ENCODE measurements around the gene DNAJB1.

Gene DNAJB1

DNA sequence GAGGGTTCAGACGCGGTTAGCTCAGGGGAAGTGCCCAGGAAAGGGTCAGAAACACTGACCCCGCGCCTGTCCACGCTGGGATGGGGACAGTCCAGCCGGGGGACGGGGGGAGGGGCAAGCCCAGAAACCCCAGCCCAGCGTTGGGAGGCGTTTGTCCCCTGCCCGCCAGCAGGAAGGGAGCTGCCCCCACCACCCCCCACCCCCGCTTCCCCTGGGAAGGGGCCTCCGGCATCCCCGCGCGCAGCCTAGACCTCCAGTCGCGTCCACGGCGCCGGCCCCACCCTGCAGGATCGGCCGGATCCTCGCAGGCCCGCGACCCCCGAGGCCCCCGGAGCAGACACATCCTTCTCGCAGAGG lies 22.5 kb downstream of the DNAJB1 start:
- DNase-seq, result no peak

DNA sequence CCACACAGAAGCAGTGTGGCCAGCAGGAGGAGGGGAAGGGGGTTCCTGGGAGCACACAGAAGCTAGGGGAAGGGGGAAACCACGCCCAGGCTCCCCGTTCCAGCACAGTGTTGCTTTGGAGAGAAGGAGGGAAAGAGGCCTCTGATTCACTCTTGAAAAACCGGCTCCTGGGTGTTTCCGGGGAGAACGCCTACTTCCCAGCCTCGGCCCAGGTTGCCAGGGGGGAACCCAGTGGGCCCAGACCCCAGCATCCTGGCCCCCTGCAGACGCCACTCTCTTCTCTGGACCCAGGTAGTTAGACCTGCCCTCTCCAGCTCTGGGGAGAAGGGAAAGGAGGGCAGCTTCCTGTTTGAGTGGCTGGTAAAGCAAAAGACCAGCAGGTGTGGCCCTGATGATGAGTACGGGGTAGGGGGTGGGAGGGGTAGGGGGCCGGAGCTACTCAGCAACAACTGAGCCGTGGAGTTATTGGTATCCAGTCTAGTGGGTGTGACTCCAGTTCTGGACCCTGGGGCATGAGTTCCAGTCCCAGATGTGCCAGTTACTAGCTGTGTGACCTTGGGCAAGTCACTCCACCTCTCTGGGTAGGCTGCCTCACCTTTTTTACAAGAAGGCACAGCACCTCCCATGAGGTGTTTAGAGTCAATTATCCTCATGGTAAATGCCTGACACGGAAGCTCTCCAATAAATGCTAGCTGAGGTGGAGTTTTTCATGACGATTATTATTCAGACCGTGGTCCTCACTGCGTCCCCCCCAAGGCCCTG lies 23.1 kb downstream of the DNAJB1 start:
- peak; percentile 38 for DNase-seq

DNA sequence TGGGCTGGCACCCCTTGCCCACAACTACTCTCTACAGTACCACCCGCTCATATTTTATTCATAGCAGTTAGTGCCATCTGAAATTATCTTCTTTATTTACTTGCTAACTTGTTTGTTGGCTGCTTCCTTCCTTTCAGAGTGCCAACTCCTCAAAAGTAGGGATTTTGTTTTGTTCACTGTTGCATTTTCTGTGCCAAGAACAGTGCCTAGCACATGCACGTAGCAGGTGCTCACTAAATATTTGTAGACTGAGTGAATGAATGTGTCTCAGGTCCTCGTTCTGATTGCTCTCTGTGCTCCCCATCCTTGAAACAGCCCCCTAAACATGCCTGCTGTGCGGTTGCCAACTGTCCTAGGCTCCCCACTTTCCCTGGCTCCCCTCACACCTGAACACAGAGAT lies 23.8 kb downstream of the DNAJB1 start:
- DNase-seq, result no peak

DNA sequence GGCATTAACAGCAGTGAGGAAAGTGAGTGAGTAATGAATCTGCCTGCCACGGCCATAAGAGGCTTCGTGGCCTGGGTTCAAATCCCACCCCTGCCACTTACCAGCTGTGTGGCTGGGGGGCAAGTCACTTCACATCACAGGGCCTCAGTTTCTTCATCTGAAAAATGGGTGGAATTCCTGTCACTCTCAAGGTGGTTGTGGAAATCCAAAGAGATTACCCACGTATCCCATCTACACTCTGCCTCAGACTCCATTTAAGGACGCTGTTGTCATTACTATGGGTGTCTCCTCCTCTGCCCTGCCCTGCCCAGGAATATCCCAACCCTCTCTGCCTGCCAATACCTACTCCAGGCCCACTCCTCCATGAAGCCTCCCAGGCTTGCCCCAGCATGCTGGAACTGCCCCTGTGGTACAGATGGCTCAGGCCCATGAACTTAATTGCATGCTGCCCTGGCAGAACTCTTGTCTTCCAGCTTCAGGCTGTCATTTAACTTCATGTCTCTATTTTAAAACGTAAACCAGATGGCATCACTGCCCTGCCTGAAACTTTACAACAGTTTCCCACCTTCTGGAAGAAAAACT lies 25.4 kb downstream of the DNAJB1 start:
- no peak for DNase-seq

DNA sequence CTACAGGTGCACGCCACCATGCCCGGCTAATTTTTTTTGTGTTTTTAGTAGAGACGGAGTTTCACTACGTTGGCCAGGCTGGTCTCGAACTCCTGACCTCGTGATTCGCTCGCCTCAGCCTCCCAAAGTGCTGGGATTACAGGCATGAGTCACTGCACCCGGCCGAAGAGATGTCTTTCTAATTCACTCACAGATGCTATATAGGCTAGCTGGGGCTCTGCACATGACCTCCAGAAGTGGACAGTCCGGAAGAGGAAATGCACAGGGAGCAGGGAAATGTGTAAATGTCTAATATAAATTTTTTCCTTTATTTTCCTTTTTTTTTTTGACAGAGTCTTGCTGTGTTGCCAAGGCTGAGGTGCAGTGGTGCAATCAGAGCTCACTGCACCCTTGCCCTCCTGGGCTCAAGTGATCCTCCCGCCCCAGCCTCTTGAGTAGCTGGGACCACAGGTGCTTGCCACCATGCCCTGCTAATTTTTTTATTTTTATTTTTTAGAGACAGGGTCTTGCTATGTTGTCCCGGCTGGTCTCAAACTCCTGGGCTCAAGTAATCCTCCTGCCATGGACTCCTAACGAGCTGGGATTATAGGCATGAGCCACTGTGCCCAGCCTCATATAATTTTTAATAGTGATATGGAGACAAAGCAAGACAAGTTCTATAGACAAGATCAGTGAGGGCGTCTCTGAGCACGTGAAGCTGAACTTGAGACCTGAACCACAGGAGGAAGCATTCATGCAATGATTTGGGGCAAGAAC lies 30.6 kb downstream of the DNAJB1 start:
- peak; percentile 55 for DNase-seq

DNA sequence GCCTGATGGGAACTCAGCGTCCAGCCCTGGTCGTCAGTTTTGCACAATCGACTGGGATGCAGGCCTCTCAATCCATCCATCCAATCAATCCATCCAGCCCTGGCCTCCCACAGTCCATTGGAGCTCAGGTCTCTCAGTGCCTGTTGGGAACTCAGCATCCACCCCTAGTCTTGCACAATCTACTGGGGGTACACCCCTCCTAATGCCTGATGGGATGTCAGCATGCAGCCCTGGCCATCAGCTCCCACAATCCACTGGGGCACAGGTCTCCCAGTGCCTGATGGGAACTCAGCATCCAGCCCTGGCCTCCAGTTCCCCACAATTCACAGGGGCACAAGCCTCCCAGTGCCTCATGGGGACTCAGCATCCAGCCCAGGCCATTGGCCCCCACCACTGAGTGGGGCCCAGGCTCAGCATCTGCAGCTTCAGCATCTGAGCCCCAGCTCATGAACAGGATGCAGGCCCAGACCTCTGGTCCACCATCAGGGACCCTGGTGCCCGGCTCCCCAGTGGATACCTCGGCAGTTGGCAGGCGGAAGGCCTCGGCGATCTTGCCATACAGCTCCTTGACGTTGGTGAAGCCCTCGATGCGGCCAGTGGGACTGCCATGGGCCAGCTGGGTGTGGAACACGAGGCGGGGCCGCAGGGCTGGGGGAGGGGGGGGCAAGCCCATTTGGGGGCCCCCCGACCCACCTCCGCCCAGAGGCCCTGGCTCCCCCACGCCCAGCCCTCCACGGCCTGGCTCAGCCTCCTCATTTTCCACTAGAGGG lies 35.8 kb downstream of the DNAJB1 start:
- no peak for DNase-seq

DNA sequence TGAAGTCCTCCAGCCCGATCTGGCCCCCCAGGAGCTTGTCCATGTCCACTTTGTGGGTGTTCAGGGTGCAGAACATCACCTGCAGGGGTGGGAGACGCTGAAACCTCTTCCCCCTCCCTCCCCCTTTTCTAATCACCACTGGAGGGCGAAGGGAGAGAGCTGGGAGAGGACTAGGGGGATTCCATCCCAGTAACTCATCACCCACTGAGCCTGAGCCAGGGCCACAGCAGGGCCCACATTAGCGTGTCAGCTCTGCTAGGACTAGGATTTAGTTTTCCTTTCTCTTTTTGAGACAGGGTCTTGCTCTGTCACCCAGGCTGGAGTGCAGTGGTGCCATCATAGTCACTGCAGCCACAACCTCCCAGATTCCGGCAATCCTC lies 37.5 kb downstream of the DNAJB1 start:
- peak; percentile 70 for DNase-seq

DNA sequence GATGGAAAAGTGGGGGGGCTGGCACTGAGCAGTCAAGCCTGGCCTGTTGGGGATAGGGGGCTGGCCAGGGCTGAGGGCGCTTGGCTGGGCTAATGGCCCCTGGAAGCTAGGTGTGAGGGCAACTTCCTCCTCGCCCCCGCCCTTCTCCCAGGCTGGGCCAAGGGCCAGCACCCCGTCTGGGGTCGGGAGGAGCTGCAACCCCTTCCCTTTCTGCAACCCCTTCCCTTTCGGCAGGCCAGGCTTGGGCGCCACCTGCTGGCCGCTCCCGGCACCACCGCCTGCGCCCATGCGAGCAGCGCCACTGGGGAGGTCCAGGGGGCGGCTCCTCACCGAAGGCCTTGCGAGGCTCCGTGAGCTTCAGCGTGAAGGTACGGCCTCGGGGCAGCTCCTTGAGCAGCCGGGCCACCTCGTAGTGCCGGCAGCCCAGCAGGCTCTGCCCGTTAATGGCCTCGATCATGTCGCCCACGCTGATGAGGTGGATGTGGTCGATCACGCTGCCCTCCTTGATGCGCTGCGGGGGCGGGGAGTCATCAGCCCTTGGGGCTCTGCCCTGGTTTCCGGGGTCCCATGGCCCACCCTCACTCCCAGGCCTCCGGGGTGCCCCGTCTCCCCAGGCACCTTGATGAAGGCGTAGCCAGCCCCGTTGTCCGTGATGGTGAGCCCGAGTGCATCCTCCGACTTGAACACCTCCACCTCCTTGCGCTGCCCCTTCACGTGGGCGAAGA lies 38.1 kb downstream of the DNAJB1 start:
- DNase-seq, result peak; percentile 23

DNA sequence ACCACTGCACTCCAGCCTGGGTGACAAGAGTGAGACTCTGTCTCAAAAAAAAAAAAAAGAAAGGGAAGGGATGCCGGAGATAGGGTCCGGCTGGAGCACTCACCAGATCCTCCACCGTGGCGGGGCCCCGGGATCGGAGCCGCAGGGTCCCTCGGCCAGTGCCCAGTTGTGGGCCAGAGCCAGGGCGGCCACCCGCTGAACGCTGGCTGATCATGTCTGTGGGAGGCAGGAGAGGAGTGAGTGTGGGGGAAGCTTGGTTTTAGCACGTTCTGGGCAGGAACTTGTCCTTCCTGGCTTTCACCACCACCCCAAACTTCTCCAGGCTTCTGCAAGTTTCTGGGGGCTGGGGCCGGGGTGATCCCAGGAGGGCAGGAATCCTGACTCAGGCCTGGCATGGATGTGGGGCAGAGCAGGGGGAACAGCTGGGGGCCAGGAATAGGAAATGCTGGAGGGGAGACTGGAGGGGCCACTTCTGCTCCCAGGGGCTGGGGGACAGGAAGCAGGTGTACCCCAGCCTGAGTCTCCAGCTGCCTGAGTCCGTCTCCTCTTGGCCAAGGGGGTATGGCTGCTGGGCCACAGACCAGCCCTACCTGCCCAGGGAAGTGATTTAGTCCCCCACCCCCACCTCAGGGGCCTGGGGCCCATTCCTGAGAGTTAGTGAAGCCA lies 38.8 kb downstream of the DNAJB1 start:
- DNase-seq, result no peak

DNA sequence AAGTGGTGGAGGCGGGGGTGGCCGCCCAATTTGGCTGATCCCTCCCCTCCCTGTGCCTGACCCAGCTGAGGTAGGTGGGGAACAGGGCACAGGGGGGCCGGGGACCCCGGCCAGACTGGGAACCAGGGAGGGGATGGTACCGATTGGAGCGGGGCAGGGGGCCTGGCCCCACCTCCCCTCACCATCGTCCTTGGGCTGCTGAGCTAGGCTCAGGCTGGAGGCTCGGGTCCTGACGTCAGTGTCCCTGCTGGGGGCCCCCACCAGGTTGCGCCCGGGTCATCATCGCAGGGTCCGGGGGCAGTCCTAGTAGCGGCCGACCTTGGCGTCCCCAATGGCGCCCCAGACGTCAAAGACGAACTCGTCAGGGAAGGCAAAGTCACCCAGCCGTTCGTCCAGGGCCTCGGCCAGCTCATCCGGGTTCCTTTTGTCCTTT lies 40.1 kb downstream of the DNAJB1 start:
- DNase-seq, result no peak

DNA sequence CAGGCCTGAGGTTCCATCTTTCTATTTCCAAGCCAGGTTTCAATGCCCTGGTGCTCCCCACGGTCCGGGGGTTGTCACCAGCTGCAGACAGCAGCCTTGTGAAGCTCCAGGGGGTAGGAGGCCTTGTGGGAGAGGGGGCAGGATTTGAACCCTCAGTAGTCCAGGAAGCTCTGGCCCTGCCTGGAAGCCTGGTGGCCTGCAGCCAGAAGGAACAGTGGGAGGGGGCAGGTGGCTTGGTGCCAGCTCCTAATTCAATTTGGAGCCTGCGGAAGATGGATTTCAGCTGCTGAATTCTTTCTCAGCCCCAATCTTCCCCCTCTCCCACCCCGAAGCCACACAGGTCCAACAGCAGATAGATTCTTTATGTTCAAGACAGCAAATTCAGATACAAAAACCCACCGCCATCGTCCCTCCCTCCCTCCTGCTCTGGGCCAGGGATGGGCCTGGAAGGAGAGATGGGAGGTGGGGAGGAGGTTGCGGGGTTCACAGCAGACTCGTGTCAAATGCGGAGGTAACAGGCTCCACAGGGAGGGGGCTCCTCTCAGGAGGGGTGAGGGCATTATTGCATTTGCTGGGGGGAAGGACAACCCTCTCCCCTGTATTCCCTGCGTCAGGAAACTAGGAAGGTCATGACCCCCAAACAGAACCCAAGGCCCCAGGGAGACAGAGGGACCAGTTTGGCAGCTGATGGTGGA lies 40.6 kb downstream of the DNAJB1 start:
- DNase-seq, result no peak

DNA sequence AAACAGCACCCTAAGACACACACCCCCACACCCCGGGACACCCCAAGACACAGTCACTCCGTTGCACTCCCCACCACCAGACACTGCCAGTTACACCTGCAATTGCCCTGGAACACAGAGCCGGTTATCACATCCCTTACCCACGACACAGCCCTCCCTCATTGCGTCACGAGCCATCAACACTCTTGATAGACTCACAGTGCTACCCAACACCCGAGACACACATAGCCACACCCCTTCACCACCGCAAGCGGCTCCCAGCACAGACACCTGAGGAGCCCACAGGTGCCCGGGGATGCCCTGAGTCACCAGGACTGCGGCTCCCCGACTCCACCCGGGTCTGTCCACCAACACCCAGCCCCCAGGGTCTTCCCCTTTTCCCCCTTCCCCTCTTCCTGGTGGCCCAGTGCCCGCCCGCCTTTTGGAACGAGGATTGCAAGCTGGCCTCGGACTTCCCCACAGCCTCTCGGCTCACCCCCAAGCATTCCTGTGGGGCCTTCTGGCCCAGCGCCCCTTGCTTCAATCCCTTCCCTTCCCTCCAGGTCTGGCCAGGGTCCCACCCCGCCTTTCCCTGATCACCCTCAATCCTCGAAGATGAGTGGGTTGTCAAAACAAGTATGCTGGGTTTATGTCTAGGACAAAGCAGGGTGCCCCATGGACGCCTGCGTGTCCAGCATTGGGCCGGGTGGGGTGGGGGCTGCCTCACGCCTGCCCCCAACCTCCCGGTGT lies 41.4 kb downstream of the DNAJB1 start:
- DNase-seq, result peak; percentile 57

DNA sequence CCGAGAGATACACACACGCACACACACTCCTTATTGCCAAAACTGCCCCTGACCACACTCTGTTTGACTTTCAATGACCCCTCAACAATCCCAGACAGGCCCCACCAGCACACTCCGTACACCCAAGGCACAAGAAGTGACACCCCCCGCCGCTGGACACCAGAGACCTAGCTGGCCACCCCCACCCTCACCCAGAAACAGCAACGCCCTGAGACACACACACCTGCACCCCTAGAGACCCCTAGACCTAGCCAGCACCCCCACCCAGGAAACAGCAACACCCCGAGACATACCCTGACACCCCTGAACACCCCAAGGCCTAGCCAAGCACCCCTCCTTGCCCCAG lies 41.9 kb downstream of the DNAJB1 start:
- no peak for DNase-seq

DNA sequence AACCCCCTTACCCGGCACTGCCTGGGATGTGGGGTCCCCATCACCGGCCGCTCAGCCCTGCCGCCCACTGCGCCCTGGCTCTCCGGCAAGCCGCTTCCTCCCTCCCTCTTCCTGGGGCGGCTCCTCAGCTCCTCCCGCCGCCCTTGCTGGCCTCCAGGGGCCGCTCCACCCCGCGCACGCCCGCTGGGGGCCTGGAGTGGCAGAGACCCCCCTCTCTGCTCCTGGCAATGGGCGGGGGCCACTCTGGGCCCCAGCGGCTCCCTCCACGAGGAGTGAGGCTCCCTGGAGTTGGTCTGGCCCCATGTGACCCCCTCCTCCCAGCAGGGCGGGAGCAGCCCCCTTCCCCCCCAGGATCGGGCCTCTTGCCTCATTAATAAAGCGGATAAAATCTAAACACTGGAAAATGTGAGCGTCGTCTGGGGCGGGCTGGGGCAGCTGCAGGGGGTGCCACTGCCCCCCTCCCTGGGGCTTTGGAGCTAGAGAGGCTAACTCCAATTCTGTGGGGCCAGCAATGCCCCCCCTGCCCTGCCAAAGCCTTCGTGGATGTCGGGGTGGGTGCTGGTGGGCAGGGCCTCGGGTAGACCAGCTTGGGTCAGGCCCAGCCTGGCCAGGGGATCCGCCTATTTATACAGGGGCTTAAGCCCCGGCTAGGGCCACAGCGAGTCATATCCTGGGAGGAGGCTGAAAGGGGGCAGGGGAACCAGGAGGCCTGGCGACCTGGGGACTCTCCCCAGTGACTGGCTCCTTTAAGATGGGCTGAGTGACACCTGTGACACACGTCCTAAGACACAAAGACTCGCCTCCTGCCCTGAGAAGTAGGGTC lies 42.7 kb downstream of the DNAJB1 start, which contains the start of gene PTGER1:
Gene PTGER1, minus strand, starts transcription at position 104 of the 823 bp plus-strand sequence. CDS start 1,034 bp downstream, outside the sequence.
- peak; percentile 69 for DNase-seq

DNA sequence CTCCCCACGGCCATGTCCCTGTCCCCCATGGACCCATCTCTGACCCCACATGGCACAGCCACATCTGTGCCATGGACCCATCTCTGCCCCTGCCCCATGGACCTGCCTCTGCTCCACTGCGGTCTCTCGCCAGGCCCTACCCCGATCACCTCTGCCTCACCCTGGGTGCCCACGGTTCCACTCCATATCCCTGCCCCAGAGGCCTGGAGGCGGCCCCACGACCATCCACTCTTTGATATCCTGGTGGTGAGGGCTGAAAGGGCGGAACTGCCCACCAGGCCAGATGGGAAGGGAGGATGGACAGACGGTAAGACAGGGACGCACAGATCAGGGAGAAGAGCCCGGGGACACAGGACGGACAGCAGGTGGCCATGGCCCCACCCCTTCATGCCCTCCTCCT lies 43.4 kb downstream of the DNAJB1 start:
- DNase-seq, result no peak

DNA sequence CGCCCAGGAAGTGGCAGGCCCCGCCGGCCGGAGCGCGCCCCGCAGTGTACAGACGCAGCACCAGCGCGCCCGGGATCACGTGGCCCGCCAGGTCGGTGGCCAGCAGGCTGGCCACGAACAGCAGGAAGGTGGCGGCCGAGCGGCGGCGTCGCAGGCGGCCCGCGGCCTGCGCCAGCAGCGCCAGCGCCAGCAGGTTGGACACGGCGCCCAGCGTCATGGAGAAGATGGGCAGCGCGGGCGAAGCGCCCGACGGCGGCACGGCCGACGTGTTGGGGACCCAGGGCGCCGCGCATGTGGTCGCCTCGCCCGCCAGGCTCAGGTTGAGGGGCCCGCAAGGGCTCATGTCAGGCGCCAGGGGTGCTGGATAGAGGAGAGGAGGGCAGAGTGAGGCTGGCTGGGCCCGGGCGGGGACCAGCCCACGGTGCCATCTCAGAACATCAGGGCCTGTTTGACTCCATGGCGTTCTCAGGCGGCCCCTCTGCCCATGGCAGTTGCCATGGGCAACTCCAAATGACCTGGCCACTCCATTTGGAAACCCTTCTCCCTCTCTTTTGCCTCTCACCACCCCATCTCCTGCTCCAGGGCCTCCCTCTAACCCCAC lies 44.1 kb downstream of the DNAJB1 start:
- no peak for DNase-seq

DNA sequence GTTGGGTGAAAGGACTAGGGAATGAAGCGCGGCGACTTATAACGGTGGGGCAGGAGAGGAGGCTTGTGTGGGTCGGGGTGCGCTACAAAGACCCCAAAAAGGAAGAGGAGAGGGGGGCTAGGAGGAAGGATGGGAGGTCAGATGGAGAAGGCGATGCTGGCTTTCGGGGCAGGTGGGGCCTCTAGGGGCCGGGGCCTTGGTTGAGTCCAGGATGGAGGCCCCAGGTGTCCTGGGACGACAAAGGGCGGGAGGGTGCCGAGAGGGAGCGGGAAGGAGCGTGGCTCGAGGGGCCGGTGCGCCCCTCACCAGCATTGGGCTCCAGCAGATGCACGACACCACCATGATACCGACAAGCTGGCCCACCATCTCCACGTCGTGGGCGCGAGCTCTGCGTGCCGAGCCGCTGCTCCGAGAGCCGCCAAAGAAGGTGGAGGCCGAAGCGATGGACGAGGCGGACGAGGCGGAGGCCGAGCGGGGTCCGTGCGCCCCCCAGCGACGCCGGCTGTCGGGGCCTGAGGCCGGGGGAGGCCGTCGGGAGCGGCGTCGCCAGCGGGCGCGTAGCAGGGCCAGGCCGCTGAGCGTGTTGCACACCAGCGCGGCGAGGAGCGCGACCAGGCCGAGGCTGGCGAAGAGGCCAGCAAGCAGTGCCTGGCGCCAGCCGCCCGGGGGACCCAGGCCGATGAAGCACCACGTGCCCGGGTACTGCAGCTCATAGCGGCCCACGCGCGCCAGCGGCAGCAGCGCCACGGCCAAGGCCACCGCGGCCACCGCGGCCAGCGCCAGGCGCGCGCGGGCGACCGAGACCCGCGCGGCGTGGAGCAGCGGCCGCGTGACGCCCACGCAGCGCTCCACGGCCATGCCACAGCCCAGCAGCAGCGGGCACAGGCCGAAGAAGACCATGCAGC lies 44.9 kb downstream of the DNAJB1 start:
- no peak for DNase-seq

All from EL (cell line).